ENCODE data around the gene TNS3.

Gene TNS3

GRCh38 chr7:47225387-47226131, 356.4 kb downstream of the TNS3 start:
- no peak for DNase-seq (ENCODE audit: low read depth)
